Measurements from ENCODE around the gene CD44.

DNA sequence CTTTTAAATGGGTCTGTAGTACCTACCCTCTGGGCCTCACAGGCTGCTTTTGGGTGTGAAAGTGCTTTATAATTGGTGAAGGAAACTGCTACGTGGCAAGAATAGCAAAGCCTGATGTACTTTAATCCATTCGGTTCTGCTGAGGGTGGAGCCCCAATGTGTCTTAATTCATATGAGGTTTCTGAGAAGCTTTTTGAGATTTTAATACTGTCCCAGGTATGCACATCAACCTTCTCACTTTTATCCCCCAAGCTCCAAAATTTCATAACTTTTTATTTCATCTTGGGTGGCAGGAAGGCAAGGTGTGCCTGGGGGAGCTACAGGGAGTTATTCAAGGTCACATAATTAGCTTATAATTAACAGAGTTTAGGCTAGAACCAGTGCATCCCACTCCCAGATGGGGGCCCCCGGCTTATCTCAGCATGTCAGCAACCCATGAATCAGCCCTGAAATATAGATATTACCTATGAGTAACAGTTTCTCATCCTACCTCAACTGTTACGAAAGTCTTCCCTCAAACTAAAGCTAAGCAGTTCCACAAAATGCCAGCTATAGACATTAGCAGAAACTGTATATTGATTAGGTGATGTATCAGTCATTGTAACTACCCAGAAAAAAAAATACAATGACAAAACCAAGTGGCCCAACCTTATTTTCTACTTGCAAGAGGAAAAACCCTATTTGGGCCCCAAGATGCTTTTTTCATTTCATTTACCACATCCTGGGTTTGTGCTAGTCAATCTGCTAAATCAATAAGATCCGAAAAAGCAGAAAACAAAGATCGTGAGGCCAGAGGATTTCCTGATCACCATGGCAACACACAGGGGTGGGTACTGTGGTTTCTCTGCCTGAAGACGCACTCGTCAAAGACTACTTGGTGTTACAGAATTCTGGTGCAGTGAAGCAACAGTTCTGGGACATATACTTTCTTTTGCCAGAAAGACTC, 26.7 kb downstream of the CD44 start:
- no peak for TF ChIP-seq POLR2A (IDR thresholded peaks at IDR 0.05)
- no peak for TF ChIP-seq CTCF (IDR thresholded peaks at IDR 0.05)

Data from right lobe of liver (tissue), 4 donors.